GM18508 (cell line): ENCODE results near the gene EPB41.
"Not testable (repeated sequence)": the region's sequence is repeated elsewhere in the genome, so short reads cannot be mapped to it uniquely, and the experiment has no call there.

Source experiments
- ATAC-seq: cut with Tn5 transposase; IDR thresholded peaks from one replicate; pipeline ENCODE4 v1.9.1; 2021; ENCODE audit warnings: moderate number of reproducible peaks; ENCODE audit not compliant: insufficient read depth, unreplicated experiment

The EPB41 gene

GRCh38 chr1:28914228-28915030 is at the start of gene EPB41:
TSS of gene EPB41 (plus strand) at chr1:28914569. CDS start at chr1:28987438, 72,869 bp downstream.
- ATAC-seq, result peak; percentile 56

DNA sequence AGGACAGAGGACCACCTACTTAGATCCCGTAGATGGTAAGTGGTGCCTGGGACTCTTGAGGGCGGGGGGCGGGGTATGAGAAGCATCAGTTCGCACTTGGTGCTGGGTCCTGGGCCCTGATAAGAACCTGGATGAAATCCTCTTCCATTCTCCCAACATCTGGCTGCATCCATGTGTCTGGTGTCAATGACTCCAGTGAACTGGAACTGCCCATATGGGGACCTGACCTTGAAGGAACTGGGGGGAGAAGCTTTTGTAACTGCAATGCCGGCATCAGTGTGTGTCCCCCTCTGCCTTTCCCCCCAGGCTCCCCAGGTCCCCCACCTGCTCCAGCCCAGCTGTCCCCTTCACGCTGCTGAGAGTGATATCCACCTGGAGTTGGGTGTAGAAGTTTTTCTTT is 49.7 kb upstream of the EPB41 start:
- ATAC-seq, result no peak

DNA sequence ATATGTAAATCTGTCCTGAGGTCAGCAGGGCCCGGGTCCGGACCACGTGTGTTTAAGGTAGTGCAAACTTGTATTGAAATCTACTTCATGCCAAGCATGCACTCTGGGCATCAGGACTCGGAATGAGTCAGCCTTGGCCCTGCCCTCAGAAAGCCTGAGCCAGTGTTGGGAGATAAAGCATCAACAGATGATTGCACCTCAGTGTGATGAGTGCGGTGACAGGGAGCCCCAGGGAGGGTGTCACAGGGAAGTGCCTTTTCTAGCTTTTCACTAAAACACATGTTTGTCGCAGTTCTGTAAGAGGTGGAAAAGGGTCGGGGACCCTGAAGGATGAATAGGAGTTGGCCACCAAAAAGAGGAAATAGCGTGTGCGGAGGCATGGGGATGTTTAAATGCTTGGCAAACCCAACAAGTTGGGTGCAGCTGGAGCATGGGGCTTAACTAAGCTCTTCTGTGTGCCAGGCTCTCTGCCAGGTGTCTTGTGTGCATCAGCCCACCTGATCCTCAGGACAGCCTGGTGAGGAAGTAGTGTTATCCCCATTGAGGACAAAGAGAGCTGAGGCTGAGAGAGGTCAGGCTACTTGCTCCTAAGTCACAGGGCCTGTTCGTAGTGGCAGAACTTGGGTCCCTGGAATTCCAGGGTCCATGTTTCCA is 48.2 kb upstream of the EPB41 start:
- ATAC-seq, result no peak

DNA sequence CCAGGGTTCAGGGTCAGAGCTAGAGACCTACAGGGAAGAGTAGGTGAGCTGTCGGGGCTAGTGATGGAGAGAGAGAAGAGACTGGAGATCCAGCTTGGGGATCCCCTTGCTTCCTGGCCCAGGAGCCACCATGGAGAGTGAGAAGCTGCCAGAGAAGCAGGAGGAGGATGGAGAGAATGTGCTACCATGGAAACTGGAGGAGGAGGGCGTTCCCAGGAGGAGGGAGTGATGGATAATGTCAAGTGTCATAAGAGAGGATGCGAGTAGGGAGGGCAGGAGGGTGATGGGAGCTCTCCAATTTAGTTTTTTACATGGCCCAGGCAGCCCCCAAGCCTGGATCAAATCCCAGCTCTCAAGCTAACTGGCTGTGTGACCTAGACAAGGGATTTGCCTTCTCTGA is 46.5 kb upstream of the EPB41 start:
- no peak for ATAC-seq

DNA sequence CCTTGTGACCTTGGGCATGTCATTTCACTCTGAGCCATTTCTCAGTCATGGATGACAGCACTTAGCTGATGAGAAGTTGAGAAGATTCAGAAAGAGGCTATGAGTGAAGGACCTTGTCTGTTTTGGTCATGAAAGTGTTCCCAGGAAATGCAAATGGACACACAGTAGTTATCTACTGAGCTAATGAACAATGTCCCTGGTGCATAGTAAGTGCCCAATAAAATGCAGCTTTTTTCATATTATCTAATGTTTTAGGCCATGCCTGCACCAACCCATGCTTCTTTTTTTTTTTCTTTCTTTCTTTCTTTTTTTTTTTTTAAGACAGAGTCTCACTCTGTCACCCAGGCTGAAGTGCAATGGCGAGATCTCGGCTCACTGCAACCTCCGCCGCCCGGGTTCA is 44.4 kb upstream of the EPB41 start:
- no peak for ATAC-seq

- no peak for ATAC-seq
Measured at GRCh38 chr1:28871631-28872401, 42.6 kb upstream of the EPB41 start.

DNA sequence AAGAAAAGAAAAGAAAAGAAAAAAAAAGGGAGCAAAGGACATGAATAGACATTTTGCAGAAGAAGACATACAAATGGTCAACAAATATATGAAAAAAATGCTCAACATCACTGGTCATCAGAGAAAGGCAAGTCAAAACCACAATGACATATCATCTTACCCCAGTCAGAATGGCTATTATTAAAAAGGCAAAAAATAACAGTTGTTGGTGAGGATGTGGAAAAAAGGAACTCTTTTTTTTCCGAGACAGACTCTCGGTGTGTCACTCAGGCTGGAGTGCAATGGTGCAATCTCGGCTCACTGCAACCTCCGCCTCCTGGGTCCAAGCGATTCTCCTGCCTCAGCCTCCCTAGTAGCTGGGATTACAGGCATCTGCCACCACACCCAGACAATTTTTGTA is 39.2 kb upstream of the EPB41 start:
- not testable (repeated sequence) for ATAC-seq

DNA sequence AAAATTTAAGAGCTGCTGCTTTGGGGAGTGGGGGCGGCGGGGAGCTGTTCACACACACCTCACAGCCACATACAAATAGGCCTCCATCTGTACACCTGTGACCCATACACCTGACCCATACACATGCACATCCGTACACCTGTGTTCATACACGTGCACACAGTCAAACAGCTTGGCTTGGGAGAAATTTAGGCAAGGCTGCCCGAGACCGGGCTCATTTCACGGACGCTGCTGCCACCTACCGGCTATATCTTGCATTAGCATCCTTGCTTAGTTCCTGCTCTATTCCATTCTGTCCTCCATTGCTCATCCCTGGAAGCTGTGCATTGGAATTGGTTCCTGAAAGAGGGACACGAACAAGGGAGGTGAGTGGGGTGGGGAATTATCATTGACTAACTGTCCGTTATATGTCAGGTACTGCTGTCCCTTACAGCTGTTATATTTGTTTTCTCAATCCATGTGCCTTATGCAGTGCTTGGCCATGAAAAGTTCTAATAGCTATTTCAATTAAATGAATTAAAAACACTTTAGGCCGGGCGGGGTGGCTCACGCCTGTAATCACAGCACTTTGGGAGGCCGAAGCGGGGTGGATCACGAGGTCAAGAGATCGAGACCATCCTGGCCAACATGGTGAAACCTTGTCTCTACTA is 37.1 kb upstream of the EPB41 start:
- no peak for ATAC-seq

GRCh38 chr1:28878796-28879195 is 35.6 kb upstream of the EPB41 start:
- ATAC-seq, result no peak

GRCh38 chr1:28882009-28882628 is 32.2 kb upstream of the EPB41 start:
- ATAC-seq, result no peak

- no peak for ATAC-seq
Measured at GRCh38 chr1:28883242-28883616, 31.1 kb upstream of the EPB41 start.

DNA sequence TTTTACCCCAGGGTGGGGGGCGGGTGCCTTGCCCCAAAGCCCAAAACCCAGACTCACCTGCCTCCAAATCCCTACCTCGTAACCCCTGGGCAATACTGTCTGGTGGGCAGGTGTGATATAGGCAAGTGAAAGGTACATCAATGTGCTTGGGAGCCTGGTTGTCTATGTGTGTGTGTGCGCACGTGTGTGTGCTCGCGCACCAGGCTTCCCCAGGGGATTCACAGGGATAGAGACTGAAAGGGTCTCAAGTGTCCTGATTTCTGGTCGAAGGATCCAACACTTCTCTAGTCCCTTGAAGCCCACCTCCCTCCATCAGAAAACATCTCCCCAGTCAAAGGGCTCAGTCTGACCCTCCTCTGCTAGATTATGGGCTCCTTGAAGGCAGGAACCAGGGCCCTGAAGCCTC is 28.9 kb upstream of the EPB41 start:
- ATAC-seq, result no peak

DNA sequence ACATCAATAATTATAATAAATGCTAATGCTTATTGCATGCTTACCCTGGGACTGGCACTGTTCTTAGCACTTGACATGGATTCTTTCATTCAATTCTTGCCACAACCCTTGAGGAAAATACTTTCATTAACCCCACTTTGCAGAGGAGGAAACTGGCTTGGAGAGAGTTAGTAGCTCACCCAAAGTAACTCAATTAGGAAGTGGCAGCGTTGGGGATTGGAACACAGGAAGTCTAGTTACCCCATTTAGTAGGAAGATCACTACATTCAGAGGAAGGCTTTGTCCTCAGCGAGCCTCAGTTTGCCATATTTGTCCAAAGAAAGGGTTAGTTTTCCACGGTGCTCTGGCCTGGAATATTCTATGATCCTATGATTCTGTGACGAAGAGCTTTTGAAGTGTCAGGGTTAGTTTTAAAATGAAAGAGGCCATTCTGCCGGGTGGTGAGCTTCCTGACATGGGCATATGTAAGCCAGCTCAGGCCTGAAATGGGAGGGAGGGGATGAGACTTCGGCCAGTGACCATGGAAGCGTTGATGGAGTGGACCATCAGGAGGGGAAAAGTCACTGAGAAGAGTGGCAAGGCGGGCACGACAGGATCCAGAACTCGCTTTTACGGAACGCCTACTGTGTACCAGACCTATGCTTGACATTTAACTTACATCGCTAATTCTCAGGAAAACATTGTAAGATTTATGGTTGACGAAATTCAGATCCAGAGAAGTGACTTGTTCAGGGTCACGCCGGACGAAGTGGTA is 28.2 kb upstream of the EPB41 start:
- ATAC-seq, result no peak

DNA sequence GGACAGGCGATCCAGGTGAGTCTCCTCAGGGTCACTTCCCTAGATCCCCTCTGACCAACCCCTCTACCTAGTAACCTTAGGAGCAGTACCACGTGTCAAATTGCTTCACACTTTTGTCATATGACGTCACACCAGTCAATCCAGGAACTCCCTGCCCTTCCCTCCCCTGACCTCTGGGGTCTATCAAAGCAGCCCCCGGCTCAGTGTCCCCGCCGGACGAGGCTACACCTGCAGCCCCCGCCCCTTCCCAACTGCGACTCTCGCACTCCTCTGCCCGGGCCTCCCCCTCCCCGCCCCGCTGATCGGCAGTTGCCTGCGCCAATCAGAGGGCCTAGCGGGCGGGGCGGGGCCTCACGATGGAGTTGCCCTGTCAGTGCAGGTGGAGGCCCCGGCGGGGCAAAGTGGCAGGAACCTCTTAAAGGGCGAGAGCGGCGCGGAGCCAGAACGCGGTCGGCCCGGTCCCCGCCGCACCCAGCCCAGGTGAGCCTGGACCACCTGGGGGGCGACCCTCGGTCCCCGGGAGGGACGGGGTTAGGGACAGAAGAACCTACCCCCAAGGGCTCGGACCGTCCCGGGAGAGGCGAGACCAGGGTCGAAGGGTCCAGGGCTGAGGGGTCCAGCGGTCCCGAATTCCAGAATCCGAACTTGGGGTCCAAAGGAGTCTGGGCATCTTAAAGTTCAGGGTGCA is 27.5 kb upstream of the EPB41 start:
- ATAC-seq, result no peak

DNA sequence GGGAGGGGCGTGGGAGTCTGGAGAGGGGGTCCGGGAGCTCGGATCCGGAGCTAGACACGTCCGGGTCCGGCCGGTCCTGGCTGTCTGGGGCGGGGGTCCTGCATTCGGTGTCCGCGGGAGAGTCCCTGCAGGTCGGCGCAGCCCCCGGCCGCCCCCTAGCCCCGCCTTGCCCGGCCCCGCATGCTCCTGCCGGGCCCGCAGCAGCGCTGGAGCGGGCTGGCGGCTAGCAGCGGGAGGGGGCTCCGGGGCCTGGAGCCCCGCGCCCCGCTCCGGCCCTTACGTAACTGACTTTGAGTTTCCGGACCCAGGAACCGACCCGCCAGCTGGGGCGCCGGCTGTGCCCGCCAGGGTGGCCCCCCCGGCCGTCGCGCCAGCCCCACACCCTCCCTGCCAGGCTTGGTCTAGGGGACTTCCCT is 26.9 kb upstream of the EPB41 start:
- no peak for ATAC-seq

GRCh38 chr1:28887835-28888682 is 26.3 kb upstream of the EPB41 start:
- no peak for ATAC-seq

- no peak for ATAC-seq
Measured at GRCh38 chr1:28888915-28889314, 25.5 kb upstream of the EPB41 start.

DNA sequence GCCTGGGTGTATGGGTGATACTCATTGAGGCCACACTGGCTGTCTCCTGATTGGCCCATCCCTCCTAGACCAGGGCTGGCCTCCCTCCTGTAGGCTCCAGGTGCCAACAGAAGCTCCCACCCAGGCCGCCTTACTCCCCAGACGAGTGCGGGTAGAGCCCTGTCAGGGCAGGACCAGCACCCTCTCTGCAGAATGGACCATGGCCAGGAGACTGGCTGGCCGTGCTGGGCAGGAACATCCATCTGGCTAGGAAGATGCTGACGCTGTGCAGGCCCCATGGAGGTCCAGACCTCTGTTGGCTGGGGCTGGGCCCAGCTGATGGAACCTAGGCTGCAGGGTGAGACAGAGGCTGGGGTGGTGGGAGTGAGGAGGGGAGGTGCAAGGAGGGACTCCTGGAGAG is 25.0 kb upstream of the EPB41 start:
- no peak for ATAC-seq
